Parathyroid adenoma (tissue), 2 donors: Measurements from ENCODE around the gene MTERF4.

ENCODE experiments used
- H2AFZ ChIP-seq: fragments of 300-600 bp; sonication (generic); one replicate; pipeline ENCODE4 v1.7.0; 2017; ENCODE audit warnings: antibody characterized with exemption, mild to moderate bottlenecking
- H3K27ac ChIP-seq: fragments of 300-600 bp; sonication (generic); one replicate; pipeline ENCODE4 v1.7.0; 2017
- H3K27me3 ChIP-seq: fragments of 300-600 bp; sonication (generic); one replicate; pipeline ENCODE4 v1.7.0; 2017; ENCODE audit warnings: low read length; ENCODE audit not compliant: control insufficient read depth, insufficient read depth
- H3K36me3 ChIP-seq: fragments of 300-600 bp; sonication (generic); one replicate; pipeline ENCODE4 v1.7.0; 2017; ENCODE audit warnings: low read length; ENCODE audit not compliant: control insufficient read depth, insufficient read depth
- H3K4me1 ChIP-seq: fragments of 300-600 bp; sonication (generic); one replicate; pipeline ENCODE4 v1.7.0; 2017; ENCODE audit warnings: control low read depth
- H3K4me2 ChIP-seq: fragments of 300-600 bp; sonication (generic); one replicate; pipeline ENCODE4 v1.7.0; 2017; ENCODE audit warnings: low read length
- H3K4me3 ChIP-seq: fragments of 300-600 bp; sonication (generic); one replicate; pipeline ENCODE4 v1.7.0; 2017; ENCODE audit warnings: low read depth, low read length
- H3K79me2 ChIP-seq: fragments of 300-600 bp; sonication (generic); one replicate; pipeline ENCODE4 v1.7.0; 2017; ENCODE audit warnings: control low read depth
- H3K9ac ChIP-seq: fragments of 300-600 bp; sonication (generic); one replicate; pipeline ENCODE4 v1.7.0; 2017; ENCODE audit warnings: mild to moderate bottlenecking
- H3K9me3 ChIP-seq: fragments of 300-600 bp; sonication (generic); one replicate; pipeline ENCODE4 v1.7.0; 2017; ENCODE audit warnings: low read length; ENCODE audit not compliant: control insufficient read depth
- CTCF ChIP-seq: fragments of 300-600 bp; sonication (generic); IDR thresholded peaks from one replicate; pipeline ENCODE4 v1.7.0; 2017; ENCODE audit warnings: antibody characterized with exemption, mild to moderate bottlenecking
- donor health status: primary hyperparathyroidism.

Gene MTERF4

DNA sequence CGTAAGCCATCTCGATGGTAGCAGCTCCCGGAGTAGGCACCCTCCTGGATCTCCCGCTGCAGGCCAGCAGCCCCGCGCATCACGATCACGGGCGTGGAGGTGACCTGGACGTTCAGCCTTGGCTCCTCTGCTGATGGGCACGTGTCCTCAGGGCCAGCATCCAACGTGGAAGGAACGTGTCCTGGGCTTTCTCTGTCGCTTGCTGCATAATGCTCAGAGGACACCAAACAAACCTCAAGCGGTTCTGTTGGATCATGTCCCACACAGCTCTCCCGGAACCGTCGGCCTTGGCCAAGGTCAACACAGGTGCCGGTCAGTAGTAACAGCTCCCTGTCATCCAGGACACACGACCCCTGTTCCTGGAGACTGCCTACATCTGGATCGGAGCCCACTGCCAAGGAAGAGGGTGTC is 24.1 kb upstream of the MTERF4 start:
- Histone ChIP-seq H3K4me3 (no peak overlapping the region), H3K9me3 (no peaks in the 10 kb centered on the region), H3K27ac (no peak overlapping the region), H3K9ac (no peak overlapping the region), H2AFZ (no peak overlapping the region), H3K36me3 (no peaks in the 10 kb centered on the region), H3K4me2 (no peak overlapping the region), H3K4me1 (no peaks in the 10 kb centered on the region), H3K27me3 (no peaks in the 10 kb centered on the region), H3K79me2 (no peaks in the 10 kb centered on the region)
- no peak for TF ChIP-seq CTCF

DNA sequence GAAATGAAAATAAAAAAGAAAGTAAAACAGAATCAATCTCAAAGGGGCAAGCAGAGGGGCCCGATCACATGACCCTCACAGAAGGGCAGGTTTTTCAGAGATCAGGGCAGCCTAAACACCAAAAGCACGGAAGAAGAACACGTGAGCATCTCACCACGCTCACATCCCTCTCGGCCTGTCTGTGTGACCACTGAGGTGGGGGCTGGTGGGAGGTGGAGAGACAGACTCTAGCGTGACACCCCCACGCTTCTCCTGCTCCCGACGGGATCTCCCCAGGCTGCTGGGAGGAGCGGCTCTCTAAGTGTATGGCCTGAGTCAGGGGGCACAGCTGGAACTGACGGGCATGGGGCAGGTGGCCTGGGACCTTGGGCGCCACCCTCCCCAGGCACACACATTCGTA is 23.5 kb upstream of the MTERF4 start:
- Histone ChIP-seq H3K36me3 (no peaks in the 10 kb centered on the region), H3K27ac (no peak overlapping the region), H2AFZ (no peak overlapping the region), H3K9me3 (no peaks in the 10 kb centered on the region), H3K79me2 (no peaks in the 10 kb centered on the region), H3K27me3 (no peaks in the 10 kb centered on the region), H3K4me2 (no peak overlapping the region), H3K9ac (no peak overlapping the region), H3K4me1 (no peaks in the 10 kb centered on the region), H3K4me3 (no peak overlapping the region)
- no peak for TF ChIP-seq CTCF

- Histone ChIP-seq H3K27ac (no peak overlapping the region), H3K4me2 (no peak overlapping the region), H3K4me3 (no peak overlapping the region), H3K27me3 (no peaks in the 10 kb centered on the region), H3K36me3 (no peaks in the 10 kb centered on the region), H3K4me1 (no peaks in the 10 kb centered on the region), H3K79me2 (no peaks in the 10 kb centered on the region), H3K9ac (no peak overlapping the region), H3K9me3 (no peaks in the 10 kb centered on the region), H2AFZ (no peak overlapping the region)
- TF ChIP-seq CTCF, result no peak
Observed at GRCh38 chr2:241123816-241124536, 21.9 kb upstream of the MTERF4 start.

DNA sequence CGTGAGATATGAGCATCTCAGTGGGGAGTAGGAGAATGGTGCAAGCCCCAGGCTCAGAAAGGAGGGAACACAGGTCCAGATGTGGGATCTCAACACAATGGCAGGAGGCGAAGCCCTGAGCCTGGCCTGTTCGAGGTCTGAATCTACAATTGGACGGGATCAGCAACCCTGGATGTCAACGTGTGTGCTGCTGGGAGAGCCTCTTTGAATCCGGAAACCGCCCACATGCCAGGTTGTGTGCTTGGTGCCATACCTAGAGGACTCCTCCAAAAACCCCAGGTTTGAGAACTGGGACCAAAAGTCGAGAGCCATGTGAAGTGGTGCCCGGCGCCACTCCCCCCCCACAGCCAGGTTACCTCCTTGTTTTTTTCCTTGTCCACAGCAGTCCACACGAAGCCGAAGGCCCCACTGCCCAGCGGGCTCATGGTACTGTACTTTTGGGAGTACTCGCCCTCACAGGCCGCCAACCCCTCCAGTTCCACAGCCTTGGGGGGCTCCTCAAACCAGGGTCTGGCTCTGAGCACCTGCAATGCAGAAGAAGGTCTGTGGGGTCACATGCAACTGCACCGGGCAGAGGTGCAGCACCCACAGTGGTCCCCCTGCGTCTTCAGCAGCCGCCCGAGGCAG is 20.4 kb upstream of the MTERF4 start:
- H3K4me3 ChIP-seq, result no peak overlapping the region
- TF ChIP-seq CTCF, result no peak
- no peaks in the 10 kb centered on the region for H3K4me1 ChIP-seq

DNA sequence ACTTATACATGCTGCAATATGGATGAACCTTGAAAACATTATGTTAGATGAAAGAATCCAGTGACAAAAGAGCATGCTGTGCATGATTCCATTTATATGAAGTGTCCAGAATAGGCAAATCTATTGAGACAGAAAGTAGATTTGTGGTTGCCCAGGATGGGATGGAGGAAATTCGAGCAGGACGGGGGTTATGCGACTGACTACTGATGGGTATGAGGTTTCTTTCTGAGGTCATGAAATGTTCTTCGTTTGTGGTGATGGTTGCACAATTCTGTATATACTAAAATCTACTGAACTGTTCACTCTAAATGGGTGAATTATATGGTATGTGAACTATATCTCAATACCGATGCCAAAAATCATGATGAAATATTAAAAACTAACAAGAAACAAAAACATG is 18.9 kb upstream of the MTERF4 start:
- Histone ChIP-seq H3K79me2 (no peaks in the 10 kb centered on the region), H3K4me3 (no peak overlapping the region), H2AFZ (no peak overlapping the region), H3K9me3 (no peaks in the 10 kb centered on the region), H3K27ac (no peak overlapping the region), H3K4me2 (no peak overlapping the region), H3K9ac (no peak overlapping the region), H3K4me1 (no peaks in the 10 kb centered on the region), H3K36me3 (no peaks in the 10 kb centered on the region), H3K27me3 (no peaks in the 10 kb centered on the region)
- no peak for TF ChIP-seq CTCF

More for the DNA sequence above, 20.4 kb upstream of the MTERF4 start:
- Histone ChIP-seq H3K4me2 (no peak overlapping the region), H3K27ac (no peak overlapping the region), H3K79me2 (no peaks in the 10 kb centered on the region), H3K36me3 (no peaks in the 10 kb centered on the region), H3K9me3 (no peaks in the 10 kb centered on the region), H2AFZ (no peak overlapping the region), H3K27me3 (no peaks in the 10 kb centered on the region), H3K9ac (no peak overlapping the region)
